GM19240 (cell line): ENCODE data around the gene SERPINA5.

Experiments
- DNase-seq: peaks from one replicate; pipeline ENCODE4 v3.0.0; 2011; ENCODE audit warnings: low spot score; ENCODE audit not compliant: insufficient read length

Gene SERPINA5, protein sequence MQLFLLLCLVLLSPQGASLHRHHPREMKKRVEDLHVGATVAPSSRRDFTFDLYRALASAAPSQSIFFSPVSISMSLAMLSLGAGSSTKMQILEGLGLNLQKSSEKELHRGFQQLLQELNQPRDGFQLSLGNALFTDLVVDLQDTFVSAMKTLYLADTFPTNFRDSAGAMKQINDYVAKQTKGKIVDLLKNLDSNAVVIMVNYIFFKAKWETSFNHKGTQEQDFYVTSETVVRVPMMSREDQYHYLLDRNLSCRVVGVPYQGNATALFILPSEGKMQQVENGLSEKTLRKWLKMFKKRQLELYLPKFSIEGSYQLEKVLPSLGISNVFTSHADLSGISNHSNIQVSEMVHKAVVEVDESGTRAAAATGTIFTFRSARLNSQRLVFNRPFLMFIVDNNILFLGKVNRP

DNA sequence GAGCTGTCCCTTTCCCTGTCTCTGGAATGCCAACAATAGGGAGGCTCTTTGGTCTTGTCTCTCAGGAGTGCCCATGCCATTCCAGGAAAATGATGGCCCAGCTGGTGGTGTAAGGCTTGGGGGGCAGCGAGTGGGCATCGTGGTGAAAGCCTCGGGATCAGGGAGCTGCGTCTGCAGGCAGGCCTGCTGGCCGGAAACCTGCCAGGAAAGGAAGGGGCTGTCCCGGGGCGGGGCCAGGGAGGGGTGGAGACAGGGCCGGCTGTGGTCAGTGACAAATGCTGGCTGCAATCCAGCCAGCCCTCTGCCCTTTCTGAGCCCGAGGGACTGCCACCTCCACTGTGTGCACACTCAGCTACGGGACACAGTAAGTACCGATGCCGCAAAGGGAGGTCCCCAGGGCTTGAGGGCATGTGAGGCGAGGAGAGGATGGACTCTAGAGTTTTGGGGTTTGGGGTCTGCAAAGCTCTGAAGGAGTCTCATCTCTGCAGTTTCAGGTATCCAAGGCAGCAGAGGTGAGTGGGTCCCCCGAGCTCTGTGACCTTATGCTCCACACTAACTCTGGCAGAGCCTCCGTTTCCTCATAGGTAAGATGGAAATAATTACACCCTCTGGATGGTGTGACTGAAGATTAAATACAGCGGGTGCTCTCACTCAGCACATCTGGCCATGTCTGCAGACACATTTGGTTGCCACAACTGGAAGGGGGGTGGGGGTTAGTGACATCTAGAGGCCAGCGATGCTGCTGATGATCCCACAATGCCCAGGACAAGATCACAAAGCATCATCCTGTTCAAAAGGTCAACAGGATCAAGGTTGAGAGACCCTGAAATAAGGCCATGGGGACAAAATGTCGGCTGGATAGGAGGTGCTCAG lies at the start of gene SERPINA5:
Gene SERPINA5 (plus strand): TSS at position 300 of the 873 bp plus-strand sequence. CDS start 5,937 bp downstream, outside the sequence.
- no peak for DNase-seq

- no peak for DNase-seq
Measured at GRCh38 chr14:94532447-94532846, 48.8 kb upstream of the SERPINA5 start.

GRCh38 chr14:94535506-94535905 lies 45.7 kb upstream of the SERPINA5 start:
- DNase-seq: no peak

- DNase-seq: no peak
Measured at GRCh38 chr14:94536836-94537235, 44.4 kb upstream of the SERPINA5 start.

- no peak for DNase-seq
Measured at GRCh38 chr14:94538070-94538740, 43.0 kb upstream of the SERPINA5 start.

DNA sequence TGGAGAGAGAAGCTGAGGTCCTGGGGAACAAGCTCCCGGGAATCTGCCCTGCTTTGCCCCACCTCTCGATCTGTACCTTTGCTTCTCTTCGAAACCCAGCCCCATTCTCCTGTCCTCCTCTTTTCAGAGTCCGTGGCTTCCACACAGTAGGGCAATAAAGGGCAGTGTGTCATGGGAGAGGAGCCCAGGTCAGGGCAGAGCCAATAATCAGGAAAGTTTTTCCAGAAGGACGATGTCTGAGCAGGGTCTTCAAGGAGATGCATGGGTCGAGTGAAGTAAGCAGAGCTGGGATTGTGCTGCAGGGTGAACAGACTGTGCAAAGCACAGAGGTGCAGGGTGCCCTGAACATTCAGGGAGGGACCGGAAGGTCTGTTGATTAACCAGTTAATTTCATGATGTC lies 42.0 kb upstream of the SERPINA5 start:
- DNase-seq: no peak

DNA sequence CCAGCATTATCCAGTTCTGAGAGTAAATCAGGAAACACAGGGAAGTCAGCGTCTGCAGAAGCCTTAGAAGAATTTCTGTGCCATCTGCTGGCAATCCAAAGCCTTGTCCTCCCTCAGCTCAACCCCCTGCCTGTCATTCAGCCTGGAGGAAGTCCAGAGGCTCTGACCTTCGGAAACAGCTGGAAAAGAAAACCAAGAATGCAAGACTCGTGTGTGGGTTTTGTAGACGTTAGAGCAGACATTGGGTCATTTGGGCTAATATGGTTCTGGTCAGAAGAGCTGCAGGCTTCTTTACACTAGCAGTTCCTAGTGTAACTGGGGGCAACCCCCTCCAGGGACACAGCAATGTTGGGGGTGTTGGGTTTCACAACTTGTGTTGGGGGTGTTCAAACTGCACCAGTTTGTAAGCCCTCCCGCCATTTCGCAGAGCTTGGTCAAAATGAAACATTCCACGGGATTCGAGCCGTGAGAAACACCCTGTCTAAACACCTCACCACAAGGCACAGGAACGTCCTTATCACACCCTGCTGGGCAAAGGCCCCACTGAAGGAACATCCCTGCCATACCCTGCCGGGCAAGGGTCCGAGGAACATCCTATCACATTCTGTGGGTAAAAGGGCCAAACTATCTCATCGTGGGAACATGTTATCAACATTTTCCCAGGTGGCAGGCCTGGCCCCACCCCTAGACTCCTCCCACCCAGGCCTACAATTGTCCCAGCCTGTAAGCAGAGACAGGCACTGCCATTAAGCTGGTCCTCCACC lies 41.0 kb upstream of the SERPINA5 start:
- DNase-seq: no peak

- no peak for DNase-seq
Measured at GRCh38 chr14:94541234-94541975, 39.8 kb upstream of the SERPINA5 start.

- DNase-seq: no peak
Measured at GRCh38 chr14:94542111-94542810, 39.0 kb upstream of the SERPINA5 start.

DNA sequence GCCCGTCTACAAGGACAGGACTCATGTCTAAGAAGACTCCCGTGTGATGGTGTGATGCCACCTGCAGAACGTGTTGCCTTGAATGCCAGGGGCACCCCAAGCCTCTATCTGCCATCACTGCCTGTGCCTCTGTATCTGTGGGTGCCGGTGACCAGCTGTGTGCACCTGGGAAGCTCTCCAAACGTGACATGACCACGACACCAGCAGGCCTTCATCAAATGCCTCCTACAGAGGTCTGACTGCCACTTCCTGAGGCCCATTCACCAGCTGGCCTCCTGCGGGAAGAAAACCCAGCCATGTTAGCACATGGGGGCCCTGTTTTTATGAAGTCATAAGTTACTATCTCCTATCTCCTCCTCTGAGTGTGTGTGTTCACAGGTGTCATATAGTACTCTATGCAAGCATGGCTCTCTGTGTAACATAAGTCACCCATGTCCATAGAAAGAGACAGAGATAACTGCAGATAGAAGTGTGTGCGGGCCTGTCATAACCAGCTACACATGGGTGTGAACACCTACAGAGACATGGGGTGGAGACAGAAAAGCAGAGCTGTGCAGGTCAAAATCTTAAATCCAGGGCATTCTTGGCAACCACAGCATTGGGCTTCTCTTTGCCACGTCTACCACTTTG lies 38.3 kb upstream of the SERPINA5 start:
- DNase-seq: no peak

- DNase-seq: no peak
Measured at GRCh38 chr14:94543449-94544124, 37.6 kb upstream of the SERPINA5 start.

GRCh38 chr14:94544726-94545125 lies 36.5 kb upstream of the SERPINA5 start:
- DNase-seq: no peak

GRCh38 chr14:94545131-94545841 lies 35.9 kb upstream of the SERPINA5 start:
- DNase-seq: no peak

DNA sequence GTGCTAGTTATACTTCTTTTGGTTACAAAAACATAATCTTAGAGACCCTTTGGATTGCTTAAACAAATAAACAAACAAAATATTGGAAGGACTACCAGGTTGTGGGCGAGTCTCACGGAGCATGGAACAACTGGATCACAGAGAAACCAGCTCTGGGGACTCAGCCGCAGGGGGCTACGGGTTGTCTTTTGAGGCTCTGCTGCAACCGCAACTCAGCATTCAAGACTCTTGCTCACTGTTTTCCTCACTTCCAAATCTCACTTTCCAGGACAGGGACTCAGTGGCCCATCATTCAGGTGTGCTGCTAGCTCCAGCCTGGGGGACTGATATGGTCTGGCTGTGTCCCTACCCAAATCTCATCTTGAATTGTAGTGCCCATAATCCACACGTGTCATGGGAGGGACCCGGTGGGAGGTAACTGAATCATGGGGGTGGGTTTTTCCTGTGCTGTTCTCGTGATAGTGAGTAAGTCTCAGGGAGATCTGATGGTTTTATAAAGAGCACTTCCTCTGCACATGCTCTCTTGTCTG lies 34.0 kb upstream of the SERPINA5 start:
- no peak for DNase-seq

DNA sequence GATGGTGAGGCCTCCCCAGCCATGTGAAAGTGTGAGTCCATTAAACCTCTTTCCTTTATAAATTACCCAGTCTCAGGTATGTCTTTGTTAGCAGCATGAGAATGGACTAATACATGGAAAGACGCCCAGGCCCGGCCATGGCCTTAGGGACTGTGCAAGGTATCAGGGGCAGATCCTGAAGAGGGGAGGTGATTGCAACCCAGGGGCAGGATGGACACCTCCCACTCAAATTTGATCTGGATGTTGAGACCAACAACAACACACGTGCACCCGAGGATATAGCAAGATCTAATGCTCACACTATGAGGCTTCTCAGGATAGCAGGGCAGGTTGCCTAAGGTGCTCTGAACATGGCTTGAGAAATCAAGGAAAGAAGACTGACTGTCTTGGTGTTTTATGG lies 33.5 kb upstream of the SERPINA5 start:
- no peak for DNase-seq

DNA sequence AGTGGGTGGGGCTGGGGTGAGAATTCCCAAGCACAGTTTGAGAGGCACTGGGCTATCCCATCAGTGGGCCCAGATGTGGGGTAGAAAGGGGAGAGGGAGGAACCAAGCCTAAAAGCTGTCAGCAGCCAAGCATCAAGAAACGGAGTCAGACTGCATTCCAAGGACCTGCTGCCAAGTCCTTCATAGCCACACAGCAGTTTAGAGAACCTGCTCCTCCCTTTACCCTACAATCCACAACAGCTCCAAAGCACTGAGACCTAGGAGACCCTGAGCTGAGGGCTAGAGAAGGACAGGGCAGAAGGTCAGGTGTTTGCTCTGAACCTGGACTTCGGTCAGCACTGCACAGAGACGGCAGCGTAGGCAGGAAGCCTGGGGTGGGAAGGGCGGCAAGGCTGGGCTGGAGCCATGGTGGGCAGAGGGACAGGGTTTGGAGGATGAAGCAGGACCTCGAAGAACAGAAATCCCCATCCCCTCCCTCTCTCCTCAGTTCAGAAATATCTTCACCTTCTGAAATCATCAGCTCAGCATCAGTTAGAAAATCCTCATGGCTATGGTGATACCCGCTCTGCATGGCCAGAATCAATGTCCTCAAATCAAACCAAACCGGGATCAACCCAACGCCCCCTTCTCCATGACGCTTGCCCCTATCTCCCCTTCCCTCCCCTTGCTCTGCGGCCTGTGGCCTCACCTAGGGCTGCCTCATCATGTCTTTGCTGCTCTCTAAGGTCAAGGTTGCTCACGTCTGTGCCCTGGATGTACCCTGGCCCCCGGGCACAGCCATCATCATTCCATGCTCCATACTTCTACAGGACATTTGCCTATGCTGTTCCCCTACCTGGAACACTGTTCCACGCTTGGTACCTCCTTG lies 32.9 kb upstream of the SERPINA5 start:
- DNase-seq: no peak
